NCI-H1048 (cell line): ENCODE data around the gene PDE3B.
"Not testable (repeated sequence)": the region's sequence is repeated elsewhere in the genome, so short reads cannot be mapped to it uniquely, and the experiment has no call there.

Source experiments
- DNase-seq: peaks from one replicate; lab custom pipeline; 2025; lab: John Stamatoyannopoulos, UW

Gene PDE3B

GRCh38 chr11:14643697-14644225 lies at the start of gene PDE3B:
PDE3B (plus strand) TSS chr11:14643804; CDS start chr11:14644076, 272 bp downstream.
- peak; percentile 48 for DNase-seq

GRCh38 chr11:14595261-14595660 lies 48.3 kb upstream of the PDE3B start:
- DNase-seq = not testable (repeated sequence)

GRCh38 chr11:14607713-14608112 lies 35.9 kb upstream of the PDE3B start:
- no peak for DNase-seq

GRCh38 chr11:14609902-14610301 lies 33.7 kb upstream of the PDE3B start:
- no peak for DNase-seq

- DNase-seq = no peak
Observed at GRCh38 chr11:14611939-14612338, 31.7 kb upstream of the PDE3B start.

- no peak for DNase-seq
Observed at GRCh38 chr11:14612694-14613093, 30.9 kb upstream of the PDE3B start.

GRCh38 chr11:14614091-14614622 lies 29.4 kb upstream of the PDE3B start:
- no peak for DNase-seq

- DNase-seq = no peak
Observed at GRCh38 chr11:14617241-14618027, 26.2 kb upstream of the PDE3B start.

GRCh38 chr11:14618060-14618459 lies 25.5 kb upstream of the PDE3B start:
- DNase-seq = no peak

GRCh38 chr11:14619603-14620531 lies 23.7 kb upstream of the PDE3B start:
- no peak for DNase-seq

GRCh38 chr11:14622223-14622954 lies 21.2 kb upstream of the PDE3B start:
- no peak for DNase-seq

- DNase-seq = no peak
Observed at GRCh38 chr11:14623036-14623435, 20.6 kb upstream of the PDE3B start.

- no peak for DNase-seq
Observed at GRCh38 chr11:14625586-14626205, 17.9 kb upstream of the PDE3B start.

- DNase-seq = no peak
Observed at GRCh38 chr11:14626650-14627049, 17.0 kb upstream of the PDE3B start.

- DNase-seq = not testable (repeated sequence)
Observed at GRCh38 chr11:14633506-14634224, 9.9 kb upstream of the PDE3B start.

- DNase-seq = no peak
Observed at GRCh38 chr11:14634813-14635212, 8.8 kb upstream of the PDE3B start.

- no peak for DNase-seq
Observed at GRCh38 chr11:14635546-14635945, 8.1 kb upstream of the PDE3B start.

GRCh38 chr11:14636119-14636518 lies 7.5 kb upstream of the PDE3B start:
- no peak for DNase-seq

GRCh38 chr11:14637868-14638409 lies 5.7 kb upstream of the PDE3B start:
- no peak for DNase-seq

GRCh38 chr11:14638561-14638960 lies 5.0 kb upstream of the PDE3B start:
- no peak for DNase-seq
